Renal cortical epithelial cell (primary cell): ENCODE data around the gene ANKRD33B. TPM values are rescaled to one million over a fixed set of nuclear protein-coding genes. Genes with fewer than 3 reads are reported as not detected.

Experiments
- DNase-seq: peaks from one replicate; pipeline ENCODE4 v3.0.0-alpha.2; 2011; ENCODE audit warnings: low read depth
- total RNA-seq: library from RNA; depleted of rRNA; stranded (reverse); fragments of >200 nt; gene quantifications from 2 replicates; pipeline ENCODE4 v1.2.3, GENCODE V29; 2014

The ANKRD33B gene
- total RNA-seq, 1 donor from 2014 or later = 32.9 TPM

DNA sequence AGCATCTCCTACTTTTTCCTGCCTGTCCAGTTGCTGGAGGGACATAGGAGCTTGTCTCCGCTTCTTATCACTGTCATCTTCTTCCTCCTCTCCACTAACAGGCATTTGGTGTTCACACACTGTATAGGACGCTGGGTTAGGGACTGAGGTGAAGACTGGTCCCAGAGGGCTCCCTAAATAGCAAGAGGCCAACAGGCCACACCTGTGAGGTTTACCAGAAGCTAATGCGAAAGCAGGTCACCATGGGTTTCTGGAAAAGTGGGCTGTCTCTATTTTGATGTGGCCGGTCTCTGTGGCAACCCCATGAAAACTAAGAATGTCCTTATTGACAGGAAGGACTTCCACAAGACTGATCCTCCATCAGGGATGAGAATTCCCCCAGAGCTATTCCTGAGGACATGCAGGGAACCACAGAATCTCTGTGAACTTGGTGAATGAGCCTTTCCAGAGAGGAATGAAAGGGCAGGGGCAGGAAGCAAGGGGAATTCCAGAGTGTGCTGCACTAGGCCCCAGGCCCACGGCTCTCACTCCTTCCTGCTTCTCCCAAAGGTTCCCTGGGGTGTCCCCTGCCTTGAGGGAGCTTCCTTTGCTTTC lies 135.5 kb downstream of the ANKRD33B start:
- no peak for DNase-seq

GRCh38 chr5:10699987-10700386 lies 136.1 kb downstream of the ANKRD33B start:
- no peak for DNase-seq

DNA sequence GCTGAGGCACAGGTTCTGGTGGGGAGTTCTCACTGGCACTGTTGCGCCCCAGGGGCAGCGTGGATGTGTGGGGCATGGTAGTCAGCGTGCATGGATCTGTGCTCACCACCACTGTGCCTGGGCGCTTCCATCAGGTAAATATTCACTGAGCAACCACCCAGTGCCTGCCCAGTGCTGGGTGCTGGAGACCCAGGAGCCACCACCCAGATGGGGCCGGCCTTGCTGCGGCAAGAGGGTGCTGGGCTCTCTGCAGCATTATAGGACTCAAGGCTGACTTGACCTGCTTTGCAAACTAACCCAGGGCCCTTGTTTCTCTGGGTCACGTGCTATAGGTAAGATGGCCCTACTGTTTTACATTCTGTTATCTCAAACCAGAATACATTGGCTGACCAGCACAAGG lies 136.6 kb downstream of the ANKRD33B start:
- DNase-seq = no peak

- DNase-seq = no peak
These were observed 137.7 kb downstream of the ANKRD33B start for GRCh38 chr5:10701567-10702039.

DNA sequence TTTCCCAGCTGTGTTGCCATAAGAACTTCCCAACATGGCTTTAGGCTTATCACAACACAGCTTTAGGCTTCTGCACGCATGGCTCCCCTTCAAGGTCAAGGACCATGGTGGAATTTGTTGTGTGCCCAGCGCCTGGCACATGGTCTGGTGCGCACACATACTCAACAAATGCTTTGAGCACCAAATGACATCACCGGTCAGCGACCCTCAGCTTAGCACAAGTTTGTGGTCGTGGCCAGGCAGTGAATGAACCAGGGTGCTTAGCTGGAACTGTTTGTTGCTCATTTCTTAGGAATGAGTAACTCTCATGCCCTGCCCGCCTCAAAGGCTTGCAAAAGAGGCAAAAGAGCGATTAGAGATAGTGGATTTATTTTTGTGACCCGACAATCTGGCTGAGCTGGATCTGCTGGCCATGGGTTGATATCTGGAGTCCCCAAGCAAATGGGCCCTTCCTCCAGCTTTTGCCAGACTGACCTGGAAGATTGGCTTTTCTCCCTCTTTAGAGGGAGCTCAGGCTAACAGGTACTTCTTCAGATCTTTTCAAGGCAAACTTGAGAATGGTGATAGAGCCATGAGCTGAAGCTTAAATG lies 138.3 kb downstream of the ANKRD33B start:
- peak; percentile 99 for DNase-seq

DNA sequence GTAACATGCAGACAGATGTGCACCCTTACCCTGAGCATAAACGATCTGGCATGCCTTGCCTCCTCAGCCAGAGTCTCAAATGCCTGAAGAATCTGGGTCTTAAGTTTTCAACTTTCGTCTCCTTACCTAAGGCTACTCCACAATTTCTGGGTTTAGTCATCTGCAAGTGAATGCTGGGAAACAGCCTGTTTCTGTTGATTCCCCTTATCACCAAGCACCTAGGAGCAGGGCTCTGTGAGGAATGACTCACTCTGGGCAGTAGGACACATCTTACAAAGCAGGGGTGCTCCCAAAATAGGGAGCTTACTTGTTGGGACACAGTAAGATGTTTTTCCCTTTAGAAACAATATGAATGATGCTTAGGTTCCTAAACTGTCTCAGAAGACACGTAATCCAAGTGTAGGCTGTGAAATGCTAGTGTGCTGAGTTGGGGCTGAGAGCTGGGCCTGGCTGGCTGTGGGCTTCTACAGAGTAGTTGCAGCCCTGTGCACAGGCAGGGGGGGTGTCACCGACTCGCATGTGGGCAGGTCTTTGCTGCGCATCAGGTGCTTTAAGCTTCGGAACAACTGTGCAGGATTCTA lies 139.1 kb downstream of the ANKRD33B start:
- DNase-seq = peak; percentile 84

DNA sequence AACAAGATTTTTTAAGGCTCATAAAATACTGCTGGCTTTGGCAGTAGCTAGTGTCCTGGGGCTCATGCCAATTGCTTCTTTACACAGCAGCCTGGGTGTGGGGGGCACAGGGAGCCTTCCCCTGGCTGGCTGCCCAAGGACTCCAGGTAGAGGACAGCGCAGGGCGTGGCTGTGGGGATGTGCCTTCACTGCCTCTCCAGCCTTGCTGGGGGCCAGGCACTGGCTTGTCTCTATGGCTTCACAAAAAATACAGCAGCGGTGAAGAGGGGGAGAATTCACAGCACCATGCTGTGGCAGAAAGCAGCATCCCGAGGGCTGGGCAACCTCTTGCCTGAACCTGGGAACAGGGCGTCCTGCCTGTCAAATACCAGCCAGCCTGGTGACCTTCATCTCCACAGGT lies 139.8 kb downstream of the ANKRD33B start:
- no peak for DNase-seq

GRCh38 chr5:10704949-10705621 lies 141.2 kb downstream of the ANKRD33B start:
- DNase-seq = peak; percentile 80

DNA sequence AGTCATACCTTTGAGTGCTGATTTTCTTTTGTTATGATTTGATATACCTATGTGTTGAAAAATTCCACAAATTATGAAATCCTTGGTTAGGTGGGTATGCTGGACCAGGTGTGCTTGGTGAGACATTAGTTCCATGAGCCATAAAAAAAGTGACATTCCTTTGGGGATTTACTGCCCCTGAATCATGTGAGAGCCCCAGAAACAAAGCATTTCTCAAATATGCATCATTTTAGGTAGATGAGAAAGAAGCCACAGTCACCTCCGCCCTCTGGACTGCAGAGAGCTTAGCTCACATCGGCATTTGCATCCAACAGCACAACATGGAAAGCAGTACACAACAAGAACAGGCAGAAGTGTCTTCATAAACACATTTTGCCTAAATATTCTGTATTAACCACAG lies 141.9 kb downstream of the ANKRD33B start:
- DNase-seq = no peak

DNA sequence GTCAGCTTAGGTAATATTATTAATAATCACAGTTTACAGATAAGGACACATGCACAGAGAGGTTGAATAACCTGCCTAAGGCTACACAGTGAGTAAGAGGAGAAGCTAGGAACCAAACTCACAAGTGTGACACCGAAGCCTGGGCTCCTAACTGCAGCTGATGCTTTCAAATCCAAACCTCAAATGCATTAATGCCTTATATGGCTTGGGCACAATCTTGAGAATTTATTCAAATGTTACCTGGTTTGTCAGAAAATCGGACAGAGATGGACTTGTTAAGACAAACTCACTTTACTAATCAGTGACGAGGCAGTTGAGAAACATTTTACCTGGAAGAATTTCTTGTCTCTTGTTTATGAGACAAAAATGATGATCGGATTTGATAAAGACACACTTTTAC lies 142.5 kb downstream of the ANKRD33B start:
- DNase-seq = no peak

Other genes starting within 250 kb of the ANKRD33B start
- gene MARCHF6, start 210.4 kb upstream of the ANKRD33B start, total RNA-seq = 46.0 and 134 TPM in 2 replicates
- gene ROPN1L, start 122.2 kb upstream of the ANKRD33B start, total RNA-seq = 3.1 TPM in 1 of 2 replicates, not detected in the other
- 42.0 and 88.9 TPM in 2 replicates for gene DAP, start 197.2 kb downstream of the ANKRD33B start, total RNA-seq